Brain microvascular endothelial cell (primary cell): ENCODE data around the gene POLE.

Experiments
- DNase-seq: peaks from one replicate; pipeline ENCODE4 v3.0.0-alpha.2; 2020
- H3K27ac ChIP-seq: fragments of 250-450 bp; sonication (Bioruptor Pico); 2 replicates; pipeline ENCODE4 v1.5.1; 2020; ENCODE audit warnings: mild to moderate bottlenecking, moderate library complexity
- H3K27me3 ChIP-seq: fragments of 250-450 bp; sonication (Bioruptor Pico); replicated peaks from 2 replicates; pipeline ENCODE4 v1.5.1; 2020; ENCODE audit warnings: mild to moderate bottlenecking
- H3K36me3 ChIP-seq: fragments of 250-450 bp; sonication (Bioruptor Pico); replicated peaks from 2 replicates; pipeline ENCODE4 v1.5.1; 2020; ENCODE audit warnings: mild to moderate bottlenecking
- H3K4me3 ChIP-seq: 2 replicates; pipeline ENCODE4 v1.5.1; 2011; ENCODE audit warnings: low read depth, mild to moderate bottlenecking, control low read depth, low read length, moderate library complexity
- in situ Hi-C: cut with HindIII; loops from 2 replicates; pipeline ENCODE4 v1.10.0; 2017; ENCODE audit warnings: low sequenced_read_pairs, low pct_ligation_motif_present
- TF ChIP-seq, protein P1 (sequence below): IDR thresholded peaks from 2 replicates; pipeline ENCODE4 v1.5.1; 2011; ENCODE audit warnings: low read depth, mild to moderate bottlenecking, moderate library complexity, low read length, control low read depth, inconsistent platforms; ENCODE audit errors: missing control alignments

POLE gene

DNA sequence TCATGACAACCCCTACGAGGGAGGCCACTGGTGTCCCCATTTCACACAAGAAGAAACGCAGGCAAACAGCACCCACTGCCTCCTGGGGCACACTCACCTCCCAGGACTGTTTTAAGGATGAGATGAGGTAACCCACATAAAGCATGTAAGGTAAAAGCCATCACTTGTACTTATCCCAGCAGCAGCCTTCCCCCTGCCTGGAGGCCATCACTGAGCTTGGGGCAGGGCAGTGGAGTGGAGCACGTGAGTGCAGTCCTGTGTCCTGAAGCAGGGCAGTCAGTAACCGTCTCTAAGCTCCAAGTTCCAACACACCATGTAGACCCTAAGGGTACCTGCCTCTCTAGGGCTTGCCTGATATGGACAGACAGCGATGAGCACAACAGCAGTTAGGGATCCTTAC lies 1.7 kb downstream of the POLE start:
- TF ChIP-seq, protein P1, sequence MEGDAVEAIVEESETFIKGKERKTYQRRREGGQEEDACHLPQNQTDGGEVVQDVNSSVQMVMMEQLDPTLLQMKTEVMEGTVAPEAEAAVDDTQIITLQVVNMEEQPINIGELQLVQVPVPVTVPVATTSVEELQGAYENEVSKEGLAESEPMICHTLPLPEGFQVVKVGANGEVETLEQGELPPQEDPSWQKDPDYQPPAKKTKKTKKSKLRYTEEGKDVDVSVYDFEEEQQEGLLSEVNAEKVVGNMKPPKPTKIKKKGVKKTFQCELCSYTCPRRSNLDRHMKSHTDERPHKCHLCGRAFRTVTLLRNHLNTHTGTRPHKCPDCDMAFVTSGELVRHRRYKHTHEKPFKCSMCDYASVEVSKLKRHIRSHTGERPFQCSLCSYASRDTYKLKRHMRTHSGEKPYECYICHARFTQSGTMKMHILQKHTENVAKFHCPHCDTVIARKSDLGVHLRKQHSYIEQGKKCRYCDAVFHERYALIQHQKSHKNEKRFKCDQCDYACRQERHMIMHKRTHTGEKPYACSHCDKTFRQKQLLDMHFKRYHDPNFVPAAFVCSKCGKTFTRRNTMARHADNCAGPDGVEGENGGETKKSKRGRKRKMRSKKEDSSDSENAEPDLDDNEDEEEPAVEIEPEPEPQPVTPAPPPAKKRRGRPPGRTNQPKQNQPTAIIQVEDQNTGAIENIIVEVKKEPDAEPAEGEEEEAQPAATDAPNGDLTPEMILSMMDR, result no peak
- Histone ChIP-seq H3K27ac (no peak overlapping the region), H3K36me3 (no peaks in the 10 kb centered on the region), H3K4me3 (no peak overlapping the region), H3K27me3 (no peaks in the 10 kb centered on the region)
- in situ Hi-C loops, result no loop called here
- DNase-seq, result no peak

DNA sequence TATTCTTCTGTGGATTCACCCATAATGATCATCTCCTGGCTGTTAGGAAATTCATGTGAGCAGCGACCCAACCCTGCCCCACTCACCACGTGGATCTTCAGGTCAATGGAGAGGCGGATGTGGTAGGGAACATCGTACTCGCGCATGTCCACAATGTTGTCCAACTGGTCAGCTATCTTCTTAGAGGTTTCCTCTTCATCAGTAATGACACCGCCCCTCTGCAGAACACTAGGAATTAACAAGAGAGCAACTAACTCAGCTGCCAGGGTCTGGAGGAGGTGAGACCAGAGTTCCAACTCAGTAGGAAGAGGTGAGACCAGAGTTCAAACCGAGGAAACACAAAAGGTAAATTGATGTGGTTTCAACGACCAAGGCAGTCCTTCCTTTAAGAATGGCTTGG lies 9.7 kb downstream of the POLE start:
- Histone ChIP-seq H3K36me3 (no peaks in the 10 kb centered on the region), H3K27ac (no peak overlapping the region), H3K4me3 (no peak overlapping the region), H3K27me3 (no peaks in the 10 kb centered on the region)
- in situ Hi-C loops, result no loop called here
- TF ChIP-seq, protein P1, result no peak
- no peak for DNase-seq

DNA sequence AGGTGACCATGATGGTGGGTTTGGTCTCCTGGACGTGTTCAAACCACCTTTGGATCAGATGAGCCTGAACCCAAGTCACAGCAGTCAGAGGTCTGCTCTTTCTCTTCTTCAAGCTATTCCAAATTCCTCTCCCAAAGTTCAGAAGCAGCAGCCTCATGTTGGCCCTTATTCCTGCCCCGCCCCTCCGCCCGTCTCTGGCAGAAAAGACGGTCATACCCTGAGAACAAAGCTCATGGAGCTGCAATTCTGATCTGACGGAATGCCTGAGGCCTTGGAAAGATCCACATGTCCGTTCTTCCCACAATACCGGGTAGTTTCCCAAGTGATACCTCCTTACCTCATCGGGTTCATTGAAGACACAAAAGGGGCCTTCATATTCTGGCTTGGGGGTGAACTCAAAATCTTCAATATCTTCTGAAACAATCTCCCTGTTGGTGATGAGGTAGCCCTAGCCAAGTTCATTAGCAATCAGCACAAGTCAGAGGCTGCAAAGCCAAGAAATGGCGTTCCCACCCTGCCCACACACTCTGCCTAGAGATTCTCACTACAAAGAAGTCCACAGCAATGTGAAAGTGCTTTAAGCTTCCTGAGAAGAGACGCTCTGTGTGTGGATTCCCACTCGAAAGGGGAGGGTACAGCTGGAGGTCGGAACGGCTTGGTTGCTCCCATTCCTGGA lies 11.2 kb downstream of the POLE start:
- no peaks in the 10 kb centered on the region for H3K27me3 ChIP-seq
- H3K27ac ChIP-seq, result no peak overlapping the region
- in situ Hi-C loops, result no loop called here
- TF ChIP-seq, protein P1, result no peak
- no peak for DNase-seq
- no peaks in the 10 kb centered on the region for H3K36me3 ChIP-seq
- H3K4me3 ChIP-seq, result no peak overlapping the region

DNA sequence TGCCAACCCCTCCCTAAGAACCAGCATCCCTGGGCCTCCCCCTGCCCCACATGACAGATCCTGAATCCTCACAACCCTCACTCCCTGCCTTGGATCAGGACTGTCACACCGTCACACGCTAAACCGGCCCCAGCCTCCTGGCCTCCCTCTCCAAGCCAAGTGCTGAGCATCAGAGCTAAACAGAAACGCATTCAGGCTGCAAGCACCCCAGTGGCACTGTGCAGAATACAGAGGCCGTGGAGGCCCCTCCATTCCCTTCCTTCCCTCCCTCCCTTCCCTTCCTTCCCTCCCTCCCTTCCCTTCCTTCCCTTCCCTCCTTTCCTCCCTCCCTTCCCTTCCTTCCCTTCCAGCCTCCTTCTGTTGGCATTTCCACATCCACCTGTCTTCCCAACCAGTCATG lies 12.6 kb downstream of the POLE start:
- no peak for DNase-seq
- Histone ChIP-seq H3K27ac (no peak overlapping the region), H3K27me3 (no peaks in the 10 kb centered on the region), H3K4me3 (no peak overlapping the region), H3K36me3 (peaks cover 2% of the 10 kb centered on the region)
- in situ Hi-C loops, result no loop called here
- TF ChIP-seq, protein P1, result no peak

DNA sequence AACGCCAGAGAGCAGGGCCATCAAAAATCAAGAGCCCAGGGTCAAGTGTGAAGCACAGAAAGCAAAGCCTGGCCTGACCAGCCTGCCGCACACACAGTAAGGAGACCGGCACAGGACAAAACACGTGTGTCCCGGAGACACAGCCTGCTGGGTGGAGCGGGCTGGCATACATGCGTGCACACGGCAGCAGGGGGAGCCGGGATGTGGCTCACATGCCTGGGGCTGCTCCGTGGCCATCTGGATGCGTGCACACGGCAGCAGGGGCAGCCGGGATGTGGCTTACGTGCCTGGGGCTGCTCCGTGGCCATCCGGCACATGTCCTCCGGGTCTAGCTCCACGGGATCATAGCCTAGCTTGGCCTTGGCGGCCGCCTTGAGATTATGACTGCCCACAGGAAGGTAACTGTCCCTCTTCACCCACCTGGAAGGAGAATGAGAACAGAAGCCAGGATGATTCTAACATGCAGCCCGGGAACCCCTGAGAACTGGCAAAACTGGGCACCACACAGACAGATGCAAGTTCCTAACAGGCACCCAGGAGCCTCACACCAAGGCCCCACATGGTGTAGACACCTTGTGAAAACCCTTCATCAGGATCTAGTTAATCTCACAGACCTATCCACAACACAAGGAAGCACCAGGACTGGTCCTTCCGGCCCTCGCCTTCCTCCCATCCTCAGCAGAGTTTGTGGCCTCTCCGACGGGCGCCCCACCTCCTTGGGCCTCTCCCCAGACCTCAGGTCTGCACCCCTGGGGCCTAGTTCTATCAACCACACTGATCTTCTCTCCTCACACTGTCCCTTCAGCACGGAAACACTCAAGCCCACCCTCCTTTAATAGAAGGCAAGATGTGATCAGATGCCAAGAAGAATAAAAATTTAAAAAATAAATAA lies 13.6 kb downstream of the POLE start:
- no peaks in the 10 kb centered on the region for H3K27me3 ChIP-seq
- no peak for DNase-seq
- TF ChIP-seq, protein P1, result no peak
- in situ Hi-C loops, result no loop called here
- H3K4me3 ChIP-seq, result no peak overlapping the region
- H3K36me3 ChIP-seq, result peaks cover 4% of the 10 kb centered on the region
- no peak overlapping the region for H3K27ac ChIP-seq
